ENCODE data around the gene GLT1D1.

Gene GLT1D1

GRCh38 chr12:128816643-128816920 is 36.7 kb upstream of the GLT1D1 start:
- no peak overlapping the region for H3K27ac Mint-ChIP-seq
- ATAC-seq (no peak), DNase-seq (no peak)
- H3K36me3 Mint-ChIP-seq (ENCODE audit: low read depth) = peaks cover 64% of the 10 kb centered on the region
- H3K4me1 Mint-ChIP-seq = peaks cover 78% of the 10 kb centered on the region
- H3K9me3 Mint-ChIP-seq = no peaks in the 10 kb centered on the region
- H3K4me3 Mint-ChIP-seq = no peak overlapping the region
- no peaks in the 10 kb centered on the region for H3K27me3 Mint-ChIP-seq

- ATAC-seq = peak; percentile 38
- Mint-ChIP-seq H3K27me3 (no peaks in the 10 kb centered on the region), H3K9me3 (no peaks in the 10 kb centered on the region), H3K36me3 (ENCODE audit: low read depth) (peaks cover 66% of the 10 kb centered on the region), H3K27ac (peak overlapping the region; percentile 82), H3K4me1 (peaks cover 80% of the 10 kb centered on the region), H3K4me3 (peak overlapping the region; percentile 32)
- no peak for DNase-seq
Observed at GRCh38 chr12:128817111-128818015, 35.9 kb upstream of the GLT1D1 start.

- DNase-seq = no peak
- Mint-ChIP-seq H3K27me3 (no peaks in the 10 kb centered on the region), H3K9me3 (no peaks in the 10 kb centered on the region), H3K27ac (peak overlapping the region; percentile 82), H3K4me3 (peak overlapping the region; percentile 32), H3K4me1 (peaks cover 75% of the 10 kb centered on the region), H3K36me3 (ENCODE audit: low read depth) (peaks cover 60% of the 10 kb centered on the region)
- ATAC-seq = no peak
Observed at GRCh38 chr12:128818065-128819022, 34.9 kb upstream of the GLT1D1 start.

GRCh38 chr12:128819293-128820144 is 33.8 kb upstream of the GLT1D1 start:
- ATAC-seq (no peak), DNase-seq (no peak)
- Mint-ChIP-seq H3K27me3 (no peaks in the 10 kb centered on the region), H3K9me3 (no peaks in the 10 kb centered on the region), H3K4me1 (peaks cover 67% of the 10 kb centered on the region), H3K27ac (no peak overlapping the region), H3K4me3 (no peak overlapping the region), H3K36me3 (ENCODE audit: low read depth) (peaks cover 48% of the 10 kb centered on the region)

- Mint-ChIP-seq H3K36me3 (ENCODE audit: low read depth) (peaks cover 41% of the 10 kb centered on the region), H3K27me3 (no peaks in the 10 kb centered on the region), H3K9me3 (no peaks in the 10 kb centered on the region), H3K4me3 (no peak overlapping the region), H3K4me1 (peaks cover 66% of the 10 kb centered on the region), H3K27ac (no peak overlapping the region)
- ATAC-seq (no peak), DNase-seq (no peak)
Observed at GRCh38 chr12:128820253-128820652, 33.0 kb upstream of the GLT1D1 start.

GRCh38 chr12:128820723-128821432 is 32.4 kb upstream of the GLT1D1 start:
- Mint-ChIP-seq H3K4me3 (peak overlapping the region; percentile 75), H3K4me1 (peaks cover 62% of the 10 kb centered on the region), H3K27ac (peak overlapping the region; percentile 66), H3K9me3 (no peaks in the 10 kb centered on the region), H3K27me3 (no peaks in the 10 kb centered on the region), H3K36me3 (ENCODE audit: low read depth) (peaks cover 37% of the 10 kb centered on the region)
- DNase-seq = no peak
- ATAC-seq = no peak

- Mint-ChIP-seq H3K9me3 (no peaks in the 10 kb centered on the region), H3K36me3 (ENCODE audit: low read depth) (peaks cover 24% of the 10 kb centered on the region), H3K4me3 (peak overlapping the region; percentile 83), H3K27me3 (no peaks in the 10 kb centered on the region), H3K4me1 (peaks cover 41% of the 10 kb centered on the region), H3K27ac (peak overlapping the region; percentile 73)
- ATAC-seq (peak; percentile 51), DNase-seq (peak; percentile 31)
Observed at GRCh38 chr12:128823216-128823915, 29.9 kb upstream of the GLT1D1 start.

- no peaks in the 10 kb centered on the region for H3K9me3 Mint-ChIP-seq
- ATAC-seq = peak; percentile 98
Observed at GRCh38 chr12:128823916-128824839, 29.1 kb upstream of the GLT1D1 start, which contains the start of gene SLC15A4. SLC15A4 (minus strand) TSS chr12:128823958; CDS start chr12:128823943, 15 bp downstream.

GRCh38 chr12:128825835-128826234 is 27.4 kb upstream of the GLT1D1 start:
- H3K27me3 Mint-ChIP-seq = peaks cover 12% of the 10 kb centered on the region
- H3K4me1 Mint-ChIP-seq = peaks cover 39% of the 10 kb centered on the region
- H3K9me3 Mint-ChIP-seq = no peaks in the 10 kb centered on the region
- H3K27ac Mint-ChIP-seq = no peak overlapping the region
- no peak overlapping the region for H3K4me3 Mint-ChIP-seq
- no peak for DNase-seq
- no peak for ATAC-seq
- H3K36me3 Mint-ChIP-seq (ENCODE audit: low read depth) = peaks cover 12% of the 10 kb centered on the region

More at GRCh38 chr12:128823916-128824839, 29.1 kb upstream of the GLT1D1 start, which contains the start of gene SLC15A4:
- peak; percentile 95 for DNase-seq
- peak within 1 kb of the TSS; percentile 83 for H3K4me3 Mint-ChIP-seq
- peaks cover 39% of the 10 kb centered on the region for H3K4me1 Mint-ChIP-seq
- peak within 1 kb of the TSS; percentile 73 for H3K27ac Mint-ChIP-seq
- peaks cover 6% of the 10 kb centered on the region for H3K27me3 Mint-ChIP-seq
- peaks cover 24% of the 10 kb centered on the region for H3K36me3 Mint-ChIP-seq (ENCODE audit: low read depth)

GRCh38 chr12:128827724-128828123 is 25.6 kb upstream of the GLT1D1 start:
- no peak overlapping the region for H3K4me3 Mint-ChIP-seq
- DNase-seq (no peak), ATAC-seq (no peak)
- no peaks in the 10 kb centered on the region for H3K9me3 Mint-ChIP-seq
- H3K4me1 Mint-ChIP-seq = peaks cover 24% of the 10 kb centered on the region
- no peaks in the 10 kb centered on the region for H3K36me3 Mint-ChIP-seq (ENCODE audit: low read depth)
- H3K27ac Mint-ChIP-seq = no peak overlapping the region
- H3K27me3 Mint-ChIP-seq = peaks cover 12% of the 10 kb centered on the region

- H3K9me3 Mint-ChIP-seq = no peaks in the 10 kb centered on the region
- H3K27me3 Mint-ChIP-seq = peaks cover 12% of the 10 kb centered on the region
- peak overlapping the region; percentile 4 for H3K4me3 Mint-ChIP-seq
- peak overlapping the region; percentile 70 for H3K27ac Mint-ChIP-seq
- peaks cover 21% of the 10 kb centered on the region for H3K4me1 Mint-ChIP-seq
- ATAC-seq (peak; percentile 83), DNase-seq (peak; percentile 24)
- no peaks in the 10 kb centered on the region for H3K36me3 Mint-ChIP-seq (ENCODE audit: low read depth)
Observed at GRCh38 chr12:128829861-128830504, 23.3 kb upstream of the GLT1D1 start.

- DNase-seq = no peak
- H3K4me1 Mint-ChIP-seq = peaks cover 20% of the 10 kb centered on the region
- H3K27me3 Mint-ChIP-seq = peaks cover 15% of the 10 kb centered on the region
- H3K4me3 Mint-ChIP-seq = no peak overlapping the region
- no peaks in the 10 kb centered on the region for H3K36me3 Mint-ChIP-seq (ENCODE audit: low read depth)
- no peaks in the 10 kb centered on the region for H3K9me3 Mint-ChIP-seq
- peak; percentile 20 for ATAC-seq
- H3K27ac Mint-ChIP-seq = peak overlapping the region; percentile 70
Observed at GRCh38 chr12:128830505-128830893, 22.8 kb upstream of the GLT1D1 start.
